Measurements from ENCODE around the gene CRYL1.

DNA sequence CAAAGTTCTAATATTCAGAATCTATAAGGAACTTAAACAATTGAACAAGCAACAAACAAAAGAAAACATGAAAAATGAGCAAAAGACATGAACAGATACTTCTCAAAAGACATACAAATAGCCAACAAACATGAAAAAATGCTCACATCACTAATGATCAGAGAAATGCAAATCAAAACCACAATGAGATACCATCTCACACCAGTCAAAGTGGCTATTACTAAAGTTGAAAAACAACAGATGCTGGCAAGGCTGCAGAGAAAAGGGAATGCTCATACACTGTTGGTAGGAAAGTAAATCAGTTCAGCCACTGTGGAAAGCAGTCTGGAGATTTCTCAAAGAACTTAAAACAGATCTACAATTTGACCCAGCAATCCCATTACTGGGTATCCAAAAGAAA is 74.3 kb downstream of the CRYL1 start:
- no peak for TF ChIP-seq POLR2AphosphoS5 (IDR thresholded peaks at IDR 0.05; ENCODE audit: low read depth, low read length)
- no peak for TF ChIP-seq POLR2A (IDR thresholded peaks at IDR 0.05; ENCODE audit: low read depth, low read length)
- TF ChIP-seq TAF1 (IDR thresholded peaks at IDR 0.05; ENCODE audit: low read depth, low read length): no peak
- no peak for TF ChIP-seq SPI1 (IDR thresholded peaks at IDR 0.05; ENCODE audit: low read depth, low read length)
- no peak for TF ChIP-seq PAX5 (IDR thresholded peaks at IDR 0.05; ENCODE audit: insufficient read depth, low read length, severe bottlenecking)
